Uterus (tissue), 4 donors: Measurements from ENCODE around the gene RABGGTA. TPM values are rescaled to one million over a fixed set of nuclear protein-coding genes. Genes with fewer than 3 reads are reported as not detected.

Experiments used
- DNase-seq, 2 donors: peaks; one replicate each; pipeline ENCODE4 v3.0.0-alpha.2; 2019 to 2020
- H3K27ac ChIP-seq, 2 donors: fragments of 200-600 bp; sonication (generic); 1 replicate in 1 of 2; 2 replicates in 1 of 2; pipeline ENCODE4 v1.5.1; 2016 to 2018
- H3K27me3 ChIP-seq, 2 donors: fragments of 200-600 bp; sonication (generic); one replicate each; pipeline ENCODE4 v1.5.1; 2018 to 2019; ENCODE audit warnings: control low read depth in 1 of 2
- H3K36me3 ChIP-seq, 2 donors: fragments of 200-600 bp; sonication (generic); one replicate each; pipeline ENCODE4 v1.5.1; 2019; ENCODE audit warnings: control low read depth in 1 of 2
- H3K4me1 ChIP-seq, 2 donors: fragments of 200-600 bp; sonication (generic); one replicate each; pipeline ENCODE4 v1.5.1; 2018 to 2019; ENCODE audit warnings: control low read depth in 1 of 2
- H3K4me3 ChIP-seq, 2 donors: fragments of 200-600 bp; sonication (generic); 1 replicate in 1 of 2; 2 replicates in 1 of 2; pipeline ENCODE4 v1.5.1; 2018 to 2019; ENCODE audit warnings: mild to moderate bottlenecking in 1 of 2
- H3K9me3 ChIP-seq, 2 donors: fragments of 200-600 bp; sonication (generic); one replicate each; pipeline ENCODE4 v1.5.1; 2019; ENCODE audit warnings: control low read depth in 1 of 2
- CTCF ChIP-seq, 4 experiments: fragments of 200-600 bp in 2 of 4; fragments of 450-650 bp in 2 of 4; sonication (generic) in 2 of 4; IDR thresholded peaks; one replicate each; pipeline ENCODE4 v1.5.1; 2016 to 2019; ENCODE audit warnings: antibody characterized with exemption in 4 of 4, mild to moderate bottlenecking in 2 of 4, moderate library complexity in 1 of 4
- POLR2A ChIP-seq, 2 donors: fragments of 450-650 bp; IDR thresholded peaks; one replicate each; pipeline ENCODE4 v1.6.1; 2016; ENCODE audit warnings: antibody characterized with exemption in 2 of 2, mild to moderate bottlenecking in 1 of 2, moderate library complexity in 1 of 2
- intact Hi-C: fragments of 100-400 bp; cut with DNase I; formaldehyde crosslinking; loops from one replicate; pipeline ENCODE4 v1.15.1; 2023; ENCODE audit warnings: low total_unique reads
- total RNA-seq, 4 donors: library from RNA; depleted of rRNA in 3 of 4; stranded (reverse); fragments of >200 nt in 3 of 4; gene quantifications; one replicate each; pipeline versions ENCODE4 v1.1.0 to v1.2.4, GENCODE V29; 2014 to 2023
- donor health status: DM: yes; HTN: yes; CAD: no.

RABGGTA gene
- total RNA-seq, 4 donors from 2014 or later: 9.2 to 67.9 (median 23.2) TPM

- DNase-seq: no peak
- intact Hi-C loops: no loop called here
- Histone ChIP-seq H3K27ac (no peak overlapping the region), H3K4me3 (no peak overlapping the region), H3K27me3 (no peaks in the 10 kb centered on the region), H3K36me3 (no peaks in the 10 kb centered on the region), H3K9me3 (no peaks in the 10 kb centered on the region), H3K4me1 (no peaks in the 10 kb centered on the region)
- no peak for TF ChIP-seq CTCF (IDR thresholded peaks at IDR 0.05)
- no peak for TF ChIP-seq POLR2A (IDR thresholded peaks at IDR 0.05)
Observed at GRCh38 chr14:24283796-24284460, 12.5 kb upstream of the RABGGTA start.

- H3K4me3 ChIP-seq: no peak overlapping the region
- intact Hi-C loops: no loop called here
- no peaks in the 10 kb centered on the region for H3K27me3 ChIP-seq
- DNase-seq: no peak
- H3K36me3 ChIP-seq: no peaks in the 10 kb centered on the region
- H3K4me1 ChIP-seq: no peaks in the 10 kb centered on the region
- no peak for TF ChIP-seq CTCF (IDR thresholded peaks at IDR 0.05)
- TF ChIP-seq POLR2A (IDR thresholded peaks at IDR 0.05): no peak
- no peak overlapping the region for H3K27ac ChIP-seq
- no peaks in the 10 kb centered on the region for H3K9me3 ChIP-seq
Observed at GRCh38 chr14:24282736-24283135, 11.3 kb upstream of the RABGGTA start.

GRCh38 chr14:24281636-24282035 lies 10.2 kb upstream of the RABGGTA start:
- Histone ChIP-seq H3K9me3 (no peaks in the 10 kb centered on the region), H3K4me1 (no peaks in the 10 kb centered on the region), H3K27me3 (no peaks in the 10 kb centered on the region), H3K27ac (no peak overlapping the region), H3K36me3 (no peaks in the 10 kb centered on the region), H3K4me3 (no peak overlapping the region)
- TF ChIP-seq CTCF (IDR thresholded peaks at IDR 0.05) (no peak), POLR2A (IDR thresholded peaks at IDR 0.05) (no peak)
- intact Hi-C loops: no loop called here
- no peak for DNase-seq

DNA sequence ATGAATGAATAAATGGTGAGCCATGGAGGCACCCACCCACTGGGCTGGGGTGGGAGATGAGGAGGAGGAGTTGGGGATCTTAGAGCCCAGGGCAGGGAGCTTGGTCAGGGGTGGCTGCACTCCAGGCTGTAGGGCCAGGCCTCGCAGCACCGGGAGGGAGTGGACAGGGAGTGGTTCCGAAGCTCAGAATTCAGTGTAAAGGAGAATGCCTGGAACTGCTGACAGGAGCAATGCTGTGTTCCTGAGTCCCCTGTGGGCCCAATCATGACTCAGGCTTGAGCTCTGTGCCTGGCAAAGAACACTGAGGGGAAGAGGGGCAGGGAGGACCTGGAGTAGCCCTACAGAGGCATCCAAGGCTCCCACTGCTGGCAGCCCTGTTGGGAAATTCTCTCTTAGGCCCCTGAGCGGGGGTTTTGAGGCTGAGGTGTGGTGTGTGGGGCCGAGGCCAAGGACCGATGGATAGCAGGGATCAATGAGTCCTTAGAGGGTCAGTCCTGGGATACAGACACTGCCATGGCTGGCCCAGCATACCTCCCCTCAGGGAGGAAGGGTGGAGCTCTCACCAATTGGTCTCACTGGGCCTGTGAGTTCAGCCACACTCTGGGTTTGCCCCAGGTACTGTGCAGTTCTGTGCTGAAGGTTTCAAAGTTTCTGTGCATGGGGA lies 9.5 kb upstream of the RABGGTA start:
- H3K27me3 ChIP-seq: no peaks in the 10 kb centered on the region
- no peaks in the 10 kb centered on the region for H3K9me3 ChIP-seq
- no peaks in the 10 kb centered on the region for H3K36me3 ChIP-seq
- no peak overlapping the region for H3K4me3 ChIP-seq
- H3K27ac ChIP-seq: no peak overlapping the region
- TF ChIP-seq CTCF (IDR thresholded peaks at IDR 0.05) (no peak), POLR2A (IDR thresholded peaks at IDR 0.05) (no peak)
- DNase-seq: no peak
- H3K4me1 ChIP-seq: no peaks in the 10 kb centered on the region
- intact Hi-C loops: no loop called here
